ENCODE measurements around the gene FANCI. TPM values are rescaled to one million over a fixed set of nuclear protein-coding genes. Genes with fewer than 3 reads are reported as not detected.

The FANCI gene
- total RNA-seq, 2 donors from 2014 or later = 131 to 238 TPM

- ATAC-seq (peak; percentile 95 to 97), DNase-seq (ENCODE audit: low spot score) (peak; percentile 100)
- H3K4me1 Mint-ChIP-seq (ENCODE audit: low read depth in 2 of 2) = peaks cover 59 to 60% of the 10 kb centered on the region in 2 donors
- H3K9me3 Mint-ChIP-seq = no peaks in the 10 kb centered on the region
- H3K27ac Mint-ChIP-seq = peak within 1 kb of the TSS; percentile 86 to 97
- H3K27me3 Mint-ChIP-seq = no peaks in the 10 kb centered on the region
- H3K4me3 Mint-ChIP-seq = peak within 1 kb of the TSS; percentile 80
- peaks cover 29% of the 10 kb centered on the region for H3K36me3 Mint-ChIP-seq
These were observed 90.9 kb downstream of the FANCI start, which contains the start of gene POLG for GRCh38 chr15:89334510-89335297. TSS of gene POLG (minus strand) at chr15:89334824. CDS start at chr15:89333754, 1,070 bp downstream.

GRCh38 chr15:89335298-89336041 lies 91.7 kb downstream of the FANCI start:
- Mint-ChIP-seq H3K4me1 (ENCODE audit: low read depth in 2 of 2) (peaks cover 51 to 52% of the 10 kb centered on the region in 2 donors), H3K4me3 (peak overlapping the region; percentile 80), H3K9me3 (no peaks in the 10 kb centered on the region), H3K36me3 (peaks cover 25% of the 10 kb centered on the region), H3K27me3 (no peaks in the 10 kb centered on the region), H3K27ac (peak overlapping the region; percentile 86 to 97)
- ATAC-seq (peak in 1 of 2 donors; percentile 2), DNase-seq (ENCODE audit: low spot score) (no peak)

- no peak for ATAC-seq
- H3K4me1 Mint-ChIP-seq (ENCODE audit: low read depth in 2 of 2) = peaks cover 27% of the 10 kb centered on the region in 2 donors
- no peaks in the 10 kb centered on the region for H3K9me3 Mint-ChIP-seq
These were observed 94.3 kb downstream of the FANCI start for GRCh38 chr15:89338036-89338435.

GRCh38 chr15:89340573-89340972 lies 96.8 kb downstream of the FANCI start:
- peaks cover 17 to 18% of the 10 kb centered on the region in 2 donors for H3K4me1 Mint-ChIP-seq (ENCODE audit: low read depth in 2 of 2)
- H3K36me3 Mint-ChIP-seq = no peaks in the 10 kb centered on the region
- H3K4me3 Mint-ChIP-seq = no peak overlapping the region

More at GRCh38 chr15:89338036-89338435, 94.3 kb downstream of the FANCI start:
- no peaks in the 10 kb centered on the region for H3K27me3 Mint-ChIP-seq
- H3K4me3 Mint-ChIP-seq = no peak overlapping the region
- no peaks in the 10 kb centered on the region for H3K36me3 Mint-ChIP-seq
- DNase-seq (ENCODE audit: low spot score) = no peak
- peak overlapping the region in 1 of 2 donors; percentile 97 for H3K27ac Mint-ChIP-seq

GRCh38 chr15:89341316-89342005 lies 97.7 kb downstream of the FANCI start:
- Mint-ChIP-seq H3K9me3 (no peaks in the 10 kb centered on the region), H3K4me1 (ENCODE audit: low read depth in 2 of 2) (peaks cover 9 to 16% of the 10 kb centered on the region in 2 donors), H3K27ac (no peak overlapping the region), H3K27me3 (peaks cover 5 to 8% of the 10 kb centered on the region in 2 donors), H3K36me3 (no peaks in the 10 kb centered on the region), H3K4me3 (no peak overlapping the region)
- peak; percentile 13 for DNase-seq (ENCODE audit: low spot score)
- no peak for ATAC-seq

More at GRCh38 chr15:89340573-89340972, 96.8 kb downstream of the FANCI start:
- ATAC-seq (no peak), DNase-seq (ENCODE audit: low spot score) (no peak)
- Mint-ChIP-seq H3K27me3 (peaks cover 5 to 8% of the 10 kb centered on the region in 2 donors), H3K27ac (no peak overlapping the region), H3K9me3 (no peaks in the 10 kb centered on the region)

- H3K36me3 Mint-ChIP-seq = no peaks in the 10 kb centered on the region
- H3K4me1 Mint-ChIP-seq (ENCODE audit: low read depth in 2 of 2) = peaks cover 0 to 5% of the 10 kb centered on the region in 2 donors
- H3K9me3 Mint-ChIP-seq = no peaks in the 10 kb centered on the region
- no peak overlapping the region for H3K27ac Mint-ChIP-seq
- DNase-seq (ENCODE audit: low spot score) = peak; percentile 13
- H3K4me3 Mint-ChIP-seq = no peak overlapping the region
- H3K27me3 Mint-ChIP-seq = peaks cover 5 to 8% of the 10 kb centered on the region in 2 donors
- ATAC-seq = no peak
These were observed 99.1 kb downstream of the FANCI start for GRCh38 chr15:89342840-89343239.

- Mint-ChIP-seq H3K4me1 (ENCODE audit: low read depth in 2 of 2) (no peaks in the 10 kb centered on the region), H3K36me3 (no peaks in the 10 kb centered on the region), H3K9me3 (no peaks in the 10 kb centered on the region), H3K4me3 (no peak overlapping the region), H3K27me3 (peaks cover 5 to 8% of the 10 kb centered on the region in 2 donors), H3K27ac (no peak overlapping the region)
- DNase-seq (ENCODE audit: low spot score) = no peak
- no peak for ATAC-seq
These were observed 101.5 kb downstream of the FANCI start for GRCh38 chr15:89345248-89345647.

- H3K4me1 Mint-ChIP-seq (ENCODE audit: low read depth in 2 of 2) = no peaks in the 10 kb centered on the region
- H3K36me3 Mint-ChIP-seq = no peaks in the 10 kb centered on the region
- H3K27me3 Mint-ChIP-seq = peaks cover 7 to 13% of the 10 kb centered on the region in 2 donors
- H3K27ac Mint-ChIP-seq = no peak overlapping the region
- no peak overlapping the region for H3K4me3 Mint-ChIP-seq
- no peaks in the 10 kb centered on the region for H3K9me3 Mint-ChIP-seq
- ATAC-seq = no peak
- DNase-seq (ENCODE audit: low spot score) = no peak
These were observed 102.9 kb downstream of the FANCI start for GRCh38 chr15:89346516-89347231.

- Mint-ChIP-seq H3K4me3 (no peak overlapping the region), H3K9me3 (no peaks in the 10 kb centered on the region), H3K27ac (no peak overlapping the region), H3K4me1 (ENCODE audit: low read depth in 2 of 2) (no peaks in the 10 kb centered on the region), H3K27me3 (peaks cover 14 to 24% of the 10 kb centered on the region in 2 donors), H3K36me3 (no peaks in the 10 kb centered on the region)
- DNase-seq (ENCODE audit: low spot score) (peak; percentile 29), ATAC-seq (no peak)
These were observed 105.4 kb downstream of the FANCI start for GRCh38 chr15:89349206-89349558.

- Mint-ChIP-seq H3K4me3 (no peak overlapping the region), H3K27ac (no peak overlapping the region), H3K9me3 (no peaks in the 10 kb centered on the region), H3K36me3 (no peaks in the 10 kb centered on the region), H3K27me3 (peaks cover 20 to 37% of the 10 kb centered on the region in 2 donors), H3K4me1 (ENCODE audit: low read depth in 2 of 2) (no peaks in the 10 kb centered on the region)
- DNase-seq (ENCODE audit: low spot score) (no peak), ATAC-seq (peak in 1 of 2 donors; percentile 45)
These were observed 108.7 kb downstream of the FANCI start for GRCh38 chr15:89352476-89352875.

GRCh38 chr15:89353991-89354390 lies 110.2 kb downstream of the FANCI start:
- DNase-seq (ENCODE audit: low spot score) = no peak
- no peaks in the 10 kb centered on the region for H3K36me3 Mint-ChIP-seq
- H3K27ac Mint-ChIP-seq = no peak overlapping the region
- H3K9me3 Mint-ChIP-seq = no peaks in the 10 kb centered on the region
- ATAC-seq = no peak
- no peak overlapping the region for H3K4me3 Mint-ChIP-seq
- peaks cover 26 to 41% of the 10 kb centered on the region in 2 donors for H3K27me3 Mint-ChIP-seq
- H3K4me1 Mint-ChIP-seq (ENCODE audit: low read depth in 2 of 2) = no peaks in the 10 kb centered on the region

- H3K4me1 Mint-ChIP-seq (ENCODE audit: low read depth in 2 of 2) = peaks cover 3 to 11% of the 10 kb centered on the region in 2 donors
- no peaks in the 10 kb centered on the region for H3K36me3 Mint-ChIP-seq
- peaks cover 44 to 55% of the 10 kb centered on the region in 2 donors for H3K27me3 Mint-ChIP-seq
- no peak for ATAC-seq
- H3K4me3 Mint-ChIP-seq = no peak overlapping the region
- H3K27ac Mint-ChIP-seq = no peak overlapping the region
- DNase-seq (ENCODE audit: low spot score) = no peak
- no peaks in the 10 kb centered on the region for H3K9me3 Mint-ChIP-seq
These were observed 113.0 kb downstream of the FANCI start for GRCh38 chr15:89356634-89357298.

GRCh38 chr15:89358435-89358754 lies 114.6 kb downstream of the FANCI start:
- ATAC-seq (peak in 1 of 2 donors; percentile 2), DNase-seq (ENCODE audit: low spot score) (no peak)
- peaks cover 48 to 58% of the 10 kb centered on the region in 2 donors for H3K27me3 Mint-ChIP-seq
- peak overlapping the region; percentile 78 for H3K4me3 Mint-ChIP-seq
- no peak overlapping the region for H3K27ac Mint-ChIP-seq
- peaks cover 3 to 12% of the 10 kb centered on the region in 2 donors for H3K4me1 Mint-ChIP-seq (ENCODE audit: low read depth in 2 of 2)
- no peaks in the 10 kb centered on the region for H3K9me3 Mint-ChIP-seq
- no peaks in the 10 kb centered on the region for H3K36me3 Mint-ChIP-seq
